SU-DHL-6 (cell line): ENCODE results near the gene PHF11.

Experiments used
- H2AFZ ChIP-seq: fragments of 200-600 bp; sonication (generic); 2 replicates; pipeline ENCODE4 v1.6.1; 2014; ENCODE audit warnings: low read depth, mild to moderate bottlenecking, moderate library complexity, mixed read lengths, antibody characterized with exemption, low read length; ENCODE audit not compliant: severe bottlenecking
- H3F3A ChIP-seq: fragments of 200-600 bp; shearing (Covaris generic); 2 replicates; pipeline ENCODE4 v1.6.0; 2016; ENCODE audit warnings: antibody characterized with exemption, mild to moderate bottlenecking; ENCODE audit not compliant: insufficient read depth
- H3K27ac ChIP-seq: fragments of 200-600 bp; sonication (generic); 2 replicates; pipeline ENCODE4 v1.5.1; 2016; ENCODE audit warnings: low read depth, mild to moderate bottlenecking, low read length, moderate library complexity, mixed read lengths
- H3K27me3 ChIP-seq: fragments of 200-600 bp; sonication (generic), shearing (Covaris generic); 2 replicates; pipeline ENCODE4 v1.6.0; 2014; ENCODE audit warnings: mild to moderate bottlenecking, low read length
- H3K36me3 ChIP-seq: fragments of 200-600 bp; sonication (generic); 2 replicates; pipeline ENCODE4 v1.6.1; 2014; ENCODE audit warnings: mild to moderate bottlenecking, low read length, mixed read lengths
- H3K4me2 ChIP-seq: fragments of 300-600, 200-600 bp; shearing (Covaris generic), sonication (generic); 2 replicates; pipeline ENCODE4 v1.6.0; 2014; ENCODE audit warnings: low read length, low read depth, mild to moderate bottlenecking; ENCODE audit not compliant: poor library complexity, severe bottlenecking
- H3K4me3 ChIP-seq: fragments of 200-600 bp; sonication (generic); 2 replicates; pipeline ENCODE4 v1.5.1; 2014; ENCODE audit warnings: antibody characterized with exemption, low read length, mild to moderate bottlenecking, mixed read lengths; ENCODE audit not compliant: insufficient read depth, poor library complexity, severe bottlenecking
- H3K79me2 ChIP-seq: fragments of 200-600 bp; sonication (generic); 2 replicates; pipeline ENCODE4 v1.6.1; 2014; ENCODE audit warnings: mild to moderate bottlenecking, low read length, moderate library complexity; ENCODE audit not compliant: insufficient read depth
- H3K9ac ChIP-seq: fragments of 200-600 bp; sonication (generic); 2 replicates; pipeline ENCODE4 v1.7.0; 2014; ENCODE audit warnings: mild to moderate bottlenecking, low read length
- H3K9me2 ChIP-seq: fragments of 200-600 bp; sonication (generic); replicated peaks from 2 replicates; pipeline ENCODE4 v1.6.1; 2014; ENCODE audit warnings: low read length; ENCODE audit not compliant: insufficient read depth
- H3K9me3 ChIP-seq: fragments of 200-600 bp; sonication (generic); 2 replicates; pipeline ENCODE4 v1.6.1; 2014; ENCODE audit warnings: low read length, mixed read lengths; ENCODE audit not compliant: insufficient read depth
- H4K20me1 ChIP-seq: fragments of 200-600 bp; sonication (generic); 2 replicates; pipeline ENCODE4 v1.6.1; 2014; ENCODE audit warnings: low read depth, mild to moderate bottlenecking, antibody characterized with exemption, low read length, moderate library complexity, mixed read lengths
- EZH2phosphoT487 ChIP-seq: fragments of 200-600 bp; sonication (generic), shearing (Covaris generic); conservative IDR thresholded peaks from 2 replicates; pipeline ENCODE4 v1.6.1; 2018; ENCODE audit warnings: mild to moderate bottlenecking, antibody characterized with exemption, low read length, moderate library complexity, mixed read lengths
- TF ChIP-seq, protein P1 (sequence below): fragments of 200-600 bp; sonication (generic); IDR thresholded peaks from one replicate; pipeline ENCODE4 v1.5.1; 2017; ENCODE audit warnings: antibody characterized with exemption, mild to moderate bottlenecking, low read length, moderate library complexity; ENCODE audit not compliant: insufficient read depth, poor library complexity, severe bottlenecking

PHF11 gene

GRCh38 chr13:49495783-49496762, at the start of gene PHF11:
PHF11 (plus strand) TSS chr13:49495953; CDS start chr13:49496002, 49 bp downstream.
- Histone ChIP-seq H3K36me3 (no peaks in the 10 kb centered on the region), H3K4me3 (peak within 1 kb of the TSS; percentile 68), H3K9me2 (no peaks in the 10 kb centered on the region), H2AFZ (peak within 1 kb of the TSS; percentile 81), H3K27me3 (no peaks in the 10 kb centered on the region), H3K4me2 (peak within 1 kb of the TSS; percentile 96), H3K9me3 (no peaks in the 10 kb centered on the region), H3K9ac (peak within 1 kb of the TSS; percentile 74), H4K20me1 (no peaks in the 10 kb centered on the region), H3K79me2 (no peaks in the 10 kb centered on the region), H3F3A (peaks cover 52% of the 10 kb centered on the region), H3K27ac (peak within 1 kb of the TSS; percentile 94)
- no peak for TF ChIP-seq EZH2phosphoT487
- TF ChIP-seq, protein P1, sequence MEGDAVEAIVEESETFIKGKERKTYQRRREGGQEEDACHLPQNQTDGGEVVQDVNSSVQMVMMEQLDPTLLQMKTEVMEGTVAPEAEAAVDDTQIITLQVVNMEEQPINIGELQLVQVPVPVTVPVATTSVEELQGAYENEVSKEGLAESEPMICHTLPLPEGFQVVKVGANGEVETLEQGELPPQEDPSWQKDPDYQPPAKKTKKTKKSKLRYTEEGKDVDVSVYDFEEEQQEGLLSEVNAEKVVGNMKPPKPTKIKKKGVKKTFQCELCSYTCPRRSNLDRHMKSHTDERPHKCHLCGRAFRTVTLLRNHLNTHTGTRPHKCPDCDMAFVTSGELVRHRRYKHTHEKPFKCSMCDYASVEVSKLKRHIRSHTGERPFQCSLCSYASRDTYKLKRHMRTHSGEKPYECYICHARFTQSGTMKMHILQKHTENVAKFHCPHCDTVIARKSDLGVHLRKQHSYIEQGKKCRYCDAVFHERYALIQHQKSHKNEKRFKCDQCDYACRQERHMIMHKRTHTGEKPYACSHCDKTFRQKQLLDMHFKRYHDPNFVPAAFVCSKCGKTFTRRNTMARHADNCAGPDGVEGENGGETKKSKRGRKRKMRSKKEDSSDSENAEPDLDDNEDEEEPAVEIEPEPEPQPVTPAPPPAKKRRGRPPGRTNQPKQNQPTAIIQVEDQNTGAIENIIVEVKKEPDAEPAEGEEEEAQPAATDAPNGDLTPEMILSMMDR = no peak

GRCh38 chr13:49446473-49446872, 49.3 kb upstream of the PHF11 start:
- H3K4me3 ChIP-seq = peak overlapping the region; percentile 58
- peak overlapping the region; percentile 78 for H3K4me2 ChIP-seq
- peak overlapping the region; percentile 35 for H3K9ac ChIP-seq

GRCh38 chr13:49448753-49449152, 47.0 kb upstream of the PHF11 start:
- Histone ChIP-seq H3K9me3 (no peaks in the 10 kb centered on the region), H3K27me3 (no peaks in the 10 kb centered on the region), H3K36me3 (peaks cover 8% of the 10 kb centered on the region; the same call in 1 of the 2 replicates), H2AFZ (no peak overlapping the region), H4K20me1 (no peaks in the 10 kb centered on the region), H3F3A (peaks cover 34% of the 10 kb centered on the region), H3K79me2 (peaks cover 72% of the 10 kb centered on the region), H3K9ac (no peak overlapping the region), H3K27ac (no peak overlapping the region), H3K9me2 (no peaks in the 10 kb centered on the region), H3K4me3 (no peak overlapping the region), H3K4me2 (peak overlapping the region; percentile 78)
- TF ChIP-seq EZH2phosphoT487 = no peak
- TF ChIP-seq, protein P1 = no peak

More at GRCh38 chr13:49446473-49446872, 49.3 kb upstream of the PHF11 start:
- Histone ChIP-seq H3K79me2 (peaks cover 54% of the 10 kb centered on the region), H3K9me3 (no peaks in the 10 kb centered on the region), H4K20me1 (no peaks in the 10 kb centered on the region), H3K9me2 (no peaks in the 10 kb centered on the region), H3K36me3 (peaks cover 4% of the 10 kb centered on the region; the same call in 1 of the 2 replicates), H3K27me3 (no peaks in the 10 kb centered on the region), H2AFZ (no peak overlapping the region), H3F3A (peaks cover 34% of the 10 kb centered on the region), H3K27ac (peak overlapping the region; percentile 95)
- TF ChIP-seq, protein P1 = no peak
- TF ChIP-seq EZH2phosphoT487 = no peak
